ENCODE data around the gene FBXO5. TPM values are rescaled to one million over a fixed set of nuclear protein-coding genes. Genes with fewer than 3 reads are reported as not detected.

FBXO5 gene
- total and polyA plus RNA-seq, 8 donors, result 2.2 to 9.4 (median 4.9) TPM; not detected in 1

DNA sequence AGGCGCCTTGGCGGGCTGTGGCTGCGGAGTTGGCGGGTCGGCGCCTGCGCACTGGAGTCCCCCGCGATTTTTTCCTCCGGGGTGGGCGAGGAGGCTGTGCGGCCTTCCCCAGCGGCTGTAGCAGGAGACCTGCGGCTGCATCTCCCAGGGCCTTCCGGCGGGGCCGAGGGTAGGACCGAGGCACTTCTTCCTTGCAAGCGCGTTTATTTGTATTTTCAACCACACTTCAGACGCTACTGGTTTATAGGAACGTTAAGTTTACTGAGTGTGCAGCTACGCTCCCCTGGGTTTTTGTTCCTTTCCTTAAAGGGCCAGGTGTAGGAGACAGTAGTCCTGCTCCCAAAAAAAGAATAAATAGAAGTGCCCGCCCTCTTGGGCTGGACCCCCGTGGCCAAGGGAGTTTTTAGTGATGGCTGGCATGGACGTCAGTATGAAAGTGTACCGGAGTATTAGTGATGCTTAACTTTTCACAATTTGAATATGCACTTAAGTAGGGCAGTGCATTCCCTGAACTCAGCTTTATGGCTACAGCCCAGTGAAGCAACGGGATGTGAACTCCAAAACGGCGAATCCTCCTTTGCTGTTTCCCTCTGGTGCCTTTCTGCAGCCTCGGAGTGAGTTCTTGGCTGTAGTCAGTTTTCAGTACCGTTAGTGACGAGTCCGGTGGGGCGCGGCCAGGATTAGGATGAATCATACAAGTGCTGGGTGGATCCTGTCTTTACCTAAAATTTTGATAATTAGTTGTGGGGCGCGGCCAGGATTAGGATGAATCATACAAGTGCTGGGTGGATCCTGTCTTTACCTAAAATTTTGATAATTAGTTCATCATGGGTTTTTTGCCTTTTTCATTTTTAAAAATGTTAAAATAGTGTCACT, 1.0 kb upstream of the FBXO5 start:
- Histone ChIP-seq H3K36me3 (peaks cover 0 to 6% (median 0%) of the 10 kb centered on the region in 4 donors), H3K27ac (peak overlapping the region; percentile 84 to 94 (median 91)), H3K27me3 (no peaks in the 10 kb centered on the region), H3K4me3 (peak overlapping the region; percentile 58 to 97 (median 76)), H3K9me3 (no peaks in the 10 kb centered on the region), H3K4me1 (peaks cover 19 to 45% (median 29%) of the 10 kb centered on the region in 4 donors)
- WGBS, 5 donors, result 0% methylated on average over 29 to 38 of the region's 38 CpGs
- TF ChIP-seq POLR2AphosphoS5 (IDR thresholded peaks at IDR 0.05), result peak; percentile 10 to 45 (median 37)
- no peak for TF ChIP-seq EP300 (IDR thresholded peaks at IDR 0.05)
- intact Hi-C loops (cut with DNase I; ENCODE audit: low total_unique reads), result no loop called here
- DNase-seq, result peak; percentile 93 to 99

DNA sequence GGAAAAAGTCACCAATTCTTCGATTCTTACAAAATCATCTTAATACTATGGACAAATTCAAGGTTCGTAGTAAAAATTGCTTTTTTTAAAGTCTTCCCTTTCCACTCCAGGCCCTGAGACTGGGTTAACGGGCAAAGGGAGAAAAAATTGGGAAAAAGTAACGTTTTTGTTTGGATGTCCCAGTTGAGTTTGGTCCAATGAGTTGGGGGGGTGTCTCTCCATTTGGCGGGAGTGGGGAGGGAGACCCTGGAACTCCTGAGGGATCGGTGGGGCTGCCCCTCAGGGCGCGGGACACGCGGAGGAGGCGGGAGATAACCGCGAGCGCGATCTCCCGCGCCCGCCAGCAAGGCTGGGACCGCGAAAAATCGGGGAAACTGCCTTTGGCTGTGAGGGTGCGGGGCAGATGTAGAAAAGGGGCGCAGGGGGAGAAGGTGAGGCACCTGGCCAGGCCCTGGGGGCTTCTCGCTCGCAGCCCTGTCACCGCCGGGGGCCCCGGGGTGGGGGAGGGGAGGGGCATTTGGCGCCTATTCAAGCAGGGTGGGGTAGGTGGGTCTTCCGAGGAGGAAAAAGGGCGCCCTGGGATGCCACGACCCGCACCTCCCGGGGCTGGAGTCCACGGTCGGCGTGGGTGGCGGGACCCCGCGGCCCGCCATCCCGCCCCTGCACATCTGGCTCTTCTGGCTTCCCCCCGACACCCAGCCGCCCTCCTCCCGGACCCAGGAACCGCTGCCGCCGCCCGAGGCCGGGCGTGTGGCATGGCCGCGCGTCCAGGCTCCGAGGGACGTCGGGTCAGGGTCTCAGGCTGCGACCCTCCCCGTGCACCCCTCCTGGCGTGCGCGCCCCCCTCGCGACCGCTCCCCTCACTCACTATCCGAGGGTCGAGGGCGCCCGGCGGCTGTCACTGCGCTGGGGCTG, 595 bp downstream of the FBXO5 start:
- Histone ChIP-seq H3K27me3 (no peaks in the 10 kb centered on the region), H3K4me3 (peak overlapping the region; percentile 58 to 97 (median 76)), H3K36me3 (peaks cover 0 to 6% (median 0%) of the 10 kb centered on the region in 4 donors), H3K4me1 (peaks cover 19 to 45% (median 29%) of the 10 kb centered on the region in 4 donors), H3K27ac (peak overlapping the region in 3 of 5 donors; percentile 84 to 92 (median 89)), H3K9me3 (no peaks in the 10 kb centered on the region)
- TF ChIP-seq POLR2A (IDR thresholded peaks at IDR 0.05) (no peak), POLR2AphosphoS5 (IDR thresholded peaks at IDR 0.05) (no peak), EP300 (IDR thresholded peaks at IDR 0.05) (no peak), CTCF (IDR thresholded peaks at IDR 0.05) (no peak)
- intact Hi-C loops (cut with DNase I; ENCODE audit: low total_unique reads), result no loop called here
- DNase-seq, result peak in 1 of 2 donors; percentile 37
- 1 to 7% (median 4%) methylated on average over 19 to 71 of the region's 71 CpGs for WGBS, 5 donors

DNA sequence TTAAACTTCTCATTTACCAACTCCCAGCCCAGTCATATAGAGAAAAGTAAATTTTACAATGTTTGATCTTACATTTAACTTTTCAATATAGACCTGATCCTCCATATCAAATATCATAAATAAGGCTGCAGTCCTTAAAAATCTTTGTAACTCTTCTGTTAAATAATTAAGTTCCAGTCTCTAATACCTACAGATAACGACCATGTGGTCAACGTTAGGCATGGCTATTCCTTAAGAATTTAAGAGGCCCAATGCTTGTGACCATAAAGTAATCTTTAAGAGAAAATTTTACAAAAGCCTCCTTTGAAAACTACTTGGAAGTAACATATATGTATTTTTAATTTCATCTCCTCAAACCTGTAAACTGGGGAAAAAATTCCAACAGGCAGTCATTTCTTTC, 1.6 kb downstream of the FBXO5 start:
- no peaks in the 10 kb centered on the region for H3K9me3 ChIP-seq
- TF ChIP-seq EP300 (IDR thresholded peaks at IDR 0.05) (no peak), POLR2AphosphoS5 (IDR thresholded peaks at IDR 0.05) (no peak), POLR2A (IDR thresholded peaks at IDR 0.05) (no peak), CTCF (IDR thresholded peaks at IDR 0.05) (no peak)
- intact Hi-C loops (cut with DNase I; ENCODE audit: low total_unique reads), result no loop called here
- no peaks in the 10 kb centered on the region for H3K36me3 ChIP-seq
- no peak for DNase-seq
- H3K4me3 ChIP-seq, result peak overlapping the region in 1 of 4 donors; percentile 73
- H3K4me1 ChIP-seq, result peaks cover 19 to 55% (median 29%) of the 10 kb centered on the region in 4 donors
- no peaks in the 10 kb centered on the region for H3K27me3 ChIP-seq
- H3K27ac ChIP-seq, result no peak overlapping the region
- WGBS, 5 donors, result 28 to 40% (median 39%) methylated on average over 2 of the region's 2 CpGs

DNA sequence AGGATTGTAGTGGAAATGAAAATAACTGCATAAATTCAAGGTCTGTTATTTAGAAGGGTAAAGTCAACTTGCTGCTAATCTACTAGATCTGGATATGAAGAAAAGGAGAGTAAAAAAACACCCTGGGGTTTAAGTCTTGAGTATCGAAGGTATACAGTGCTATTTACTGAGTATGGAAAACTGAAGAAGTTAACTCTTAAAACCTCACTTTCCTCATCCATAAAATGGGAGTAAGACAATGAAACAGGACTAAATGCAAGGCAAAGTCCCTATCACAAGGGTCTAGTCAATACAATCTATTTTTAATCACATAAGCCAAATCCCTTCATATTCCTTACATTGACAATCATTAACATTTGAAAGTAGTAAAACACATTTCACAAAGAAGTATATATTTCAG, 2.2 kb downstream of the FBXO5 start:
- no peak overlapping the region for H3K4me3 ChIP-seq
- no peaks in the 10 kb centered on the region for H3K9me3 ChIP-seq
- intact Hi-C loops (cut with DNase I; ENCODE audit: low total_unique reads), result no loop called here
- no peak for DNase-seq
- no peak for TF ChIP-seq POLR2AphosphoS5 (IDR thresholded peaks at IDR 0.05)
- TF ChIP-seq EP300 (IDR thresholded peaks at IDR 0.05), result no peak
- no peaks in the 10 kb centered on the region for H3K27me3 ChIP-seq
- 32 to 55% (median 36%) methylated on average over 1 of the region's 1 CpG for WGBS, 5 donors
- H3K4me1 ChIP-seq, result peaks cover 19 to 55% (median 29%) of the 10 kb centered on the region in 4 donors
- H3K27ac ChIP-seq, result no peak overlapping the region
- no peaks in the 10 kb centered on the region for H3K36me3 ChIP-seq

- no peak overlapping the region for H3K27ac ChIP-seq
- 63 to 92% (median 80%) methylated on average over 1 of the region's 1 CpG for WGBS, 5 donors
- peaks cover 9 to 13% (median 12%) of the 10 kb centered on the region in 4 donors for H3K36me3 ChIP-seq
- no peaks in the 10 kb centered on the region for H3K9me3 ChIP-seq
- no peak overlapping the region for H3K4me3 ChIP-seq
- TF ChIP-seq POLR2AphosphoS5 (IDR thresholded peaks at IDR 0.05) (no peak), EP300 (IDR thresholded peaks at IDR 0.05) (no peak), POLR2A (IDR thresholded peaks at IDR 0.05) (no peak), CTCF (IDR thresholded peaks at IDR 0.05) (no peak)
- H3K27me3 ChIP-seq, result no peaks in the 10 kb centered on the region
- no peak for DNase-seq
- intact Hi-C loops (cut with DNase I; ENCODE audit: low total_unique reads), result no loop called here
- peaks cover 12 to 39% (median 18%) of the 10 kb centered on the region in 4 donors for H3K4me1 ChIP-seq
Observed at GRCh38 chr6:152979116-152979515, 3.7 kb downstream of the FBXO5 start.
